ENCODE data around the gene PTGER2.

The PTGER2 gene

GRCh38 chr14:52313903-52314594 is at the start of gene PTGER2:
Gene PTGER2, plus strand, starts transcription at chr14:52314312. Its CDS starts 237 bp downstream, at chr14:52314549.
- peak; percentile 78 for DNase-seq

DNA sequence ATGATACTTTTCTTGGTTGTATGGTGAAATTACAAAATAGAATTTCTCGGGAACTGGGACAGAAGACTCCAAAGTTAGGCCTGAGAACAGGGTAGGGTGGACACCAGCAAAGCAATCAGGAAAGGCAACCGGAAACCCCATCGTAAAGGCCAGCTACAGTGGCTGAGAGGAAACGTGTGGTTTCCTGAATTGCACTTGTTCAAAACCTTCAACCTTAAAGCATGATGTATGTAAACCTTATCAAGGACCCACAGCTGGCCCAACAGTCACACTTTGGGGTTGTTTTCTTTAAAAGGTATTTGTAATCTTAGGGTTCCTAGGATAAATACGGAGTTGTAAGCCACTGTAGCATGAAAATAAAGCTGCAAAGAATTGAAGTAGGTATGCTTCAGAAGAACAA is 48.9 kb upstream of the PTGER2 start:
- no peak for DNase-seq

GRCh38 chr14:52266179-52266578 is 47.9 kb upstream of the PTGER2 start:
- no peak for DNase-seq

GRCh38 chr14:52266782-52267181 is 47.3 kb upstream of the PTGER2 start:
- no peak for DNase-seq

GRCh38 chr14:52267501-52268278 is 46.4 kb upstream of the PTGER2 start, which contains the start of gene PTGDR:
Gene PTGDR, plus strand, starts transcription at chr14:52267698. Its CDS starts 117 bp downstream, at chr14:52267815.
- no peak for DNase-seq

GRCh38 chr14:52268279-52269061 is 45.6 kb upstream of the PTGER2 start:
- DNase-seq: peak; percentile 8

- no peak for DNase-seq
Observed at GRCh38 chr14:52269100-52269499, 45.0 kb upstream of the PTGER2 start.

DNA sequence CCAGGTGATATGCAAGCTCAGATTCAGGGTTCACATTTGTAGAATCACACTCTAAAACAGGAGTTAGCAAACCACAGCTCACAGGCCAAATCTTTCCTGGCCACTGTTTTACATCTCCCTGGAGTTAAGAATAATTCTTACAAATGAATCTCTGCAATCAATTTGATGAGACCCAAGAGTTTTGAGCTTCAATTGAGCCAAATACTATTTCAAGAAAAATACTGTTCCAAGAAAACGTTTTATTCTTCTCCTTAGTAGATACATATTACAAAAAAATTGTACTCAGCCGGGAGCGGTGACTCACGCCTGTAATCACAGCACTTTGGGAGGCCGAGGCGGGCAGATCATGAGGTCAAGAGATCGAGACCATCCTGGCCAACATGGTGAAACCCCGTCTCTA is 44.1 kb upstream of the PTGER2 start:
- DNase-seq: no peak

- no peak for DNase-seq
Observed at GRCh38 chr14:52271538-52271937, 42.6 kb upstream of the PTGER2 start.

GRCh38 chr14:52272375-52272774 is 41.7 kb upstream of the PTGER2 start:
- peak; percentile 61 for DNase-seq

GRCh38 chr14:52275372-52275771 is 38.7 kb upstream of the PTGER2 start:
- no peak for DNase-seq

- no peak for DNase-seq
Observed at GRCh38 chr14:52277552-52277951, 36.6 kb upstream of the PTGER2 start.

- DNase-seq: no peak
Observed at GRCh38 chr14:52279408-52279807, 34.7 kb upstream of the PTGER2 start.

- DNase-seq: no peak
Observed at GRCh38 chr14:52283099-52283498, 31.0 kb upstream of the PTGER2 start.

- DNase-seq: no peak
Observed at GRCh38 chr14:52286661-52287649, 27.2 kb upstream of the PTGER2 start.

GRCh38 chr14:52296378-52296777 is 17.7 kb upstream of the PTGER2 start:
- no peak for DNase-seq

GRCh38 chr14:52298795-52299194 is 15.3 kb upstream of the PTGER2 start:
- no peak for DNase-seq

GRCh38 chr14:52299692-52300278 is 14.3 kb upstream of the PTGER2 start:
- DNase-seq: peak; percentile 60

GRCh38 chr14:52303236-52303635 is 10.9 kb upstream of the PTGER2 start:
- no peak for DNase-seq

- DNase-seq: no peak
Observed at GRCh38 chr14:52304248-52304904, 9.7 kb upstream of the PTGER2 start.

GRCh38 chr14:52305014-52305413 is 9.1 kb upstream of the PTGER2 start:
- no peak for DNase-seq

Measured in DMS53 (cell line).